ENCODE data around the gene CDKAL1.

CDKAL1 gene

GRCh38 chr6:20577173-20577688 lies 43.0 kb downstream of the CDKAL1 start:
- Histone ChIP-seq H3K36me3 (replicated peaks in 1 of 2; ENCODE audit: control insufficient read depth in 2 of 2, insufficient read depth in 2 of 2, low read length in 2 of 2) (peaks cover 0 to 20% of the 10 kb centered on the region in 2 donors), H3K18ac (ENCODE audit: low read length) (no peak overlapping the region), H3K9ac (ENCODE audit: low read depth, low read length, poor library complexity) (no peak overlapping the region), H3K4me3 (ENCODE audit: low read length in 2 of 2) (no peak overlapping the region), H2BK15ac (ENCODE audit: low read length) (no peak overlapping the region), H3K79me1 (ENCODE audit: low read depth, low read length) (no peaks in the 10 kb centered on the region), H3K27me3 (ENCODE audit: control insufficient read depth in 3 of 3, insufficient read depth in 3 of 3, low read depth in 1 of 3, low read length in 3 of 3) (no peaks in the 10 kb centered on the region), H3K9me3 (replicated peaks in 1 of 2; ENCODE audit: control insufficient read depth in 2 of 2, insufficient read depth in 1 of 2, low read depth in 1 of 2, low read length in 2 of 2) (no peaks in the 10 kb centered on the region), H2BK120ac (ENCODE audit: low read depth, low read length) (no peak overlapping the region), H2BK12ac (ENCODE audit: low read length) (no peak overlapping the region), H3K14ac (ENCODE audit: low read length) (no peak overlapping the region), H3K4ac (ENCODE audit: low read length) (no peak overlapping the region), H2BK5ac (ENCODE audit: low read length) (no peak overlapping the region), H3K4me2 (ENCODE audit: insufficient read depth, low read length, poor library complexity, severe bottlenecking) (no peak overlapping the region), H4K8ac (ENCODE audit: low read depth, low read length) (no peak overlapping the region), H3K23ac (ENCODE audit: low read depth, low read length, poor library complexity) (no peak overlapping the region), H3K27ac (replicated peaks; ENCODE audit: low read length) (no peak overlapping the region), H3K4me1 (ENCODE audit: control insufficient read depth in 2 of 2, insufficient read depth in 1 of 2, low read depth in 1 of 2, low read length in 2 of 2) (no peaks in the 10 kb centered on the region), H4K91ac (ENCODE audit: low read depth, low read length, poor library complexity) (no peak overlapping the region), H2AK5ac (ENCODE audit: low read depth, low read length) (no peak overlapping the region), H2AFZ (ENCODE audit: low read length) (no peak overlapping the region)
- no peak for DNase-seq (ENCODE audit: low spot score)
- no CpG with 5 or more reads among the region's 3 CpGs for WGBS, 2 donors (ENCODE audit: extremely low coverage in 2 of 2, insufficient read length in 2 of 2, insufficient replicate concordance in 1 of 2)

GRCh38 chr6:20581070-20581469 lies 46.8 kb downstream of the CDKAL1 start:
- H3K9me3 ChIP-seq (replicated peaks in 1 of 2; ENCODE audit: control insufficient read depth in 2 of 2, insufficient read depth in 1 of 2, low read depth in 1 of 2, low read length in 2 of 2): no peaks in the 10 kb centered on the region
- H3K23ac ChIP-seq (ENCODE audit: low read depth, low read length, poor library complexity): no peak overlapping the region
- H2AK5ac ChIP-seq (ENCODE audit: low read depth, low read length): no peak overlapping the region
- no peak overlapping the region for H3K4me3 ChIP-seq (ENCODE audit: low read length in 2 of 2)
- no peak overlapping the region for H3K27ac ChIP-seq (replicated peaks; ENCODE audit: low read length)
- H3K4me2 ChIP-seq (ENCODE audit: insufficient read depth, low read length, poor library complexity, severe bottlenecking): no peak overlapping the region
- H3K9ac ChIP-seq (ENCODE audit: low read depth, low read length, poor library complexity): no peak overlapping the region
- H3K14ac ChIP-seq (ENCODE audit: low read length): no peak overlapping the region
- WGBS, 2 donors (ENCODE audit: extremely low coverage in 2 of 2, insufficient read length in 2 of 2, insufficient replicate concordance in 1 of 2): no CpG with 5 or more reads among the region's 1 CpG
- no peaks in the 10 kb centered on the region for H3K79me1 ChIP-seq (ENCODE audit: low read depth, low read length)
- no peak overlapping the region for H2BK12ac ChIP-seq (ENCODE audit: low read length)
- no peak overlapping the region for H2BK120ac ChIP-seq (ENCODE audit: low read depth, low read length)
- no peak overlapping the region for H4K8ac ChIP-seq (ENCODE audit: low read depth, low read length)
- no peak overlapping the region for H4K91ac ChIP-seq (ENCODE audit: low read depth, low read length, poor library complexity)
- H3K4ac ChIP-seq (ENCODE audit: low read length): no peak overlapping the region
- H2AFZ ChIP-seq (ENCODE audit: low read length): no peak overlapping the region
- H2BK15ac ChIP-seq (ENCODE audit: low read length): no peak overlapping the region
- peaks cover 2 to 3% of the 10 kb centered on the region in 2 donors for H3K4me1 ChIP-seq (ENCODE audit: control insufficient read depth in 2 of 2, insufficient read depth in 1 of 2, low read depth in 1 of 2, low read length in 2 of 2)
- no peaks in the 10 kb centered on the region for H3K27me3 ChIP-seq (ENCODE audit: control insufficient read depth in 3 of 3, insufficient read depth in 3 of 3, low read depth in 1 of 3, low read length in 3 of 3)
- no peak overlapping the region for H2BK5ac ChIP-seq (ENCODE audit: low read length)
- no peak for DNase-seq (ENCODE audit: low spot score)
- no peak overlapping the region for H3K18ac ChIP-seq (ENCODE audit: low read length)
- H3K36me3 ChIP-seq (replicated peaks in 1 of 2; ENCODE audit: control insufficient read depth in 2 of 2, insufficient read depth in 2 of 2, low read length in 2 of 2): peaks cover 0 to 20% of the 10 kb centered on the region in 2 donors

- Histone ChIP-seq H4K8ac (ENCODE audit: low read depth, low read length) (no peak overlapping the region), H3K4me2 (ENCODE audit: insufficient read depth, low read length, poor library complexity, severe bottlenecking) (no peak overlapping the region), H3K4ac (ENCODE audit: low read length) (no peak overlapping the region), H3K9me3 (replicated peaks in 1 of 2; ENCODE audit: control insufficient read depth in 2 of 2, insufficient read depth in 1 of 2, low read depth in 1 of 2, low read length in 2 of 2) (no peaks in the 10 kb centered on the region), H3K27ac (replicated peaks; ENCODE audit: low read length) (no peak overlapping the region), H3K9ac (ENCODE audit: low read depth, low read length, poor library complexity) (no peak overlapping the region), H3K23ac (ENCODE audit: low read depth, low read length, poor library complexity) (no peak overlapping the region), H3K79me1 (ENCODE audit: low read depth, low read length) (no peaks in the 10 kb centered on the region), H3K4me3 (ENCODE audit: low read length in 2 of 2) (no peak overlapping the region), H2BK15ac (ENCODE audit: low read length) (no peak overlapping the region), H2BK12ac (ENCODE audit: low read length) (no peak overlapping the region), H3K14ac (ENCODE audit: low read length) (no peak overlapping the region), H3K4me1 (ENCODE audit: control insufficient read depth in 2 of 2, insufficient read depth in 1 of 2, low read depth in 1 of 2, low read length in 2 of 2) (peaks cover 2 to 3% of the 10 kb centered on the region in 2 donors), H4K91ac (ENCODE audit: low read depth, low read length, poor library complexity) (no peak overlapping the region), H2BK120ac (ENCODE audit: low read depth, low read length) (no peak overlapping the region), H2BK5ac (ENCODE audit: low read length) (no peak overlapping the region), H2AK5ac (ENCODE audit: low read depth, low read length) (no peak overlapping the region), H3K18ac (ENCODE audit: low read length) (no peak overlapping the region), H3K27me3 (ENCODE audit: control insufficient read depth in 3 of 3, insufficient read depth in 3 of 3, low read depth in 1 of 3, low read length in 3 of 3) (no peaks in the 10 kb centered on the region), H2AFZ (ENCODE audit: low read length) (no peak overlapping the region), H3K36me3 (replicated peaks in 1 of 2; ENCODE audit: control insufficient read depth in 2 of 2, insufficient read depth in 2 of 2, low read length in 2 of 2) (peaks cover 0 to 7% of the 10 kb centered on the region in 2 donors)
- no CpG with 5 or more reads among the region's 4 CpGs for WGBS, 2 donors (ENCODE audit: extremely low coverage in 2 of 2, insufficient read length in 2 of 2, insufficient replicate concordance in 1 of 2)
- DNase-seq (ENCODE audit: low spot score): no peak
Observed at GRCh38 chr6:20582586-20583443, 48.6 kb downstream of the CDKAL1 start.

DNA sequence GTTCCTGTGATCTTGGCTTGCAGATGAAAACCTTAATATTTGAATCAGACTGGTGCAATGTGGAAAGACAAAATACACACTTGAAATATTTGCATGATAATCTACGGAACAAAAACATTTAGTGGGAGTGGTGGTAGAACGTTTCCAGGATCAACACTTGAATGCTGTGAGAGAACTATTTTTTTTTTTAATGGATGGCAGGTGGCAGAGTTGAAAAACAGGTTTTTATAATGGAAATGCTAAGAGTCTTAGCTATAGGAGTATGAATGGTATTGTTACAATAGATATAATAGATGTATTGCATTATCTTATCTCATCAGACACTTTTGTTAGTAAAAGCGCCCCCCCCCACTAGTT lies 49.2 kb downstream of the CDKAL1 start:
- Histone ChIP-seq H3K9me3 (replicated peaks in 1 of 2; ENCODE audit: control insufficient read depth in 2 of 2, insufficient read depth in 1 of 2, low read depth in 1 of 2, low read length in 2 of 2) (no peaks in the 10 kb centered on the region), H2BK15ac (ENCODE audit: low read length) (no peak overlapping the region), H3K79me1 (ENCODE audit: low read depth, low read length) (no peaks in the 10 kb centered on the region), H2BK12ac (ENCODE audit: low read length) (no peak overlapping the region), H3K4me1 (ENCODE audit: control insufficient read depth in 2 of 2, insufficient read depth in 1 of 2, low read depth in 1 of 2, low read length in 2 of 2) (peaks cover 2 to 3% of the 10 kb centered on the region in 2 donors), H3K9ac (ENCODE audit: low read depth, low read length, poor library complexity) (no peak overlapping the region), H2AFZ (ENCODE audit: low read length) (no peak overlapping the region), H3K23ac (ENCODE audit: low read depth, low read length, poor library complexity) (no peak overlapping the region), H2BK120ac (ENCODE audit: low read depth, low read length) (no peak overlapping the region), H3K4me3 (ENCODE audit: low read length in 2 of 2) (no peak overlapping the region), H4K91ac (ENCODE audit: low read depth, low read length, poor library complexity) (no peak overlapping the region), H3K27me3 (ENCODE audit: control insufficient read depth in 3 of 3, insufficient read depth in 3 of 3, low read depth in 1 of 3, low read length in 3 of 3) (no peaks in the 10 kb centered on the region), H3K4me2 (ENCODE audit: insufficient read depth, low read length, poor library complexity, severe bottlenecking) (no peak overlapping the region), H3K18ac (ENCODE audit: low read length) (no peak overlapping the region), H3K4ac (ENCODE audit: low read length) (no peak overlapping the region), H3K14ac (ENCODE audit: low read length) (no peak overlapping the region), H3K27ac (replicated peaks; ENCODE audit: low read length) (no peak overlapping the region), H4K8ac (ENCODE audit: low read depth, low read length) (no peak overlapping the region), H2BK5ac (ENCODE audit: low read length) (no peak overlapping the region), H2AK5ac (ENCODE audit: low read depth, low read length) (no peak overlapping the region), H3K36me3 (replicated peaks in 1 of 2; ENCODE audit: control insufficient read depth in 2 of 2, insufficient read depth in 2 of 2, low read length in 2 of 2) (peaks cover 0 to 4% of the 10 kb centered on the region in 2 donors)
- WGBS, 2 donors (ENCODE audit: extremely low coverage in 2 of 2, insufficient read length in 2 of 2, insufficient replicate concordance in 1 of 2): no CpG with 5 or more reads among the region's 3 CpGs
- DNase-seq (ENCODE audit: low spot score): no peak

Data from neuronal stem cell (in vitro differentiated cells).